Activated CD8-positive, alpha-beta memory T cell treated with anti-CD3 and anti-CD28 coated beads for 24 hours (primary cell): ENCODE data around the gene STAT3.
"Not testable (repeated sequence)": the region's sequence is repeated elsewhere in the genome, so short reads cannot be mapped to it uniquely, and the experiment has no call there.

Experiments used
- DNase-seq: peaks from one replicate; pipeline ENCODE4 v3.0.0-alpha.2; 2020

Gene STAT3

DNA sequence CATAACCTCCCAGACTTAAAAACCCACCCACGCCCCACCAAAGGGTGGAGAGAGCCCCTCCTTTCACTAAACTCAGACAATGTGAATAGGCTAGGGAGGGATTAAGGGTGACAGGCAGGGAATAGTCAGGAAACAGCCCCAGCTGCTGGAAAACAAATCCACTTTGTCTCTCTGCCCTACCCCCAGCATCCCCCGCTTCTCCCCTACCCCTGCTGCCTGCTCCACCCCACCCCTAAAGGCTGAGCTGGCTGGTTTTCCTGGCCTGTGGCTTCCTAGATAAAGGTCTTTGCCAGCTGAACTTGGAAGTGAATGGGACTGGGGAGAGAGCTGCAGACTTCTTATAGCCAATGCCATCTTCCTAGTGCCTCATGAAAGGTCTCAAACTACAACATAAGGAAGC lies 19.8 kb upstream of the STAT3 start:
- DNase-seq = no peak

DNA sequence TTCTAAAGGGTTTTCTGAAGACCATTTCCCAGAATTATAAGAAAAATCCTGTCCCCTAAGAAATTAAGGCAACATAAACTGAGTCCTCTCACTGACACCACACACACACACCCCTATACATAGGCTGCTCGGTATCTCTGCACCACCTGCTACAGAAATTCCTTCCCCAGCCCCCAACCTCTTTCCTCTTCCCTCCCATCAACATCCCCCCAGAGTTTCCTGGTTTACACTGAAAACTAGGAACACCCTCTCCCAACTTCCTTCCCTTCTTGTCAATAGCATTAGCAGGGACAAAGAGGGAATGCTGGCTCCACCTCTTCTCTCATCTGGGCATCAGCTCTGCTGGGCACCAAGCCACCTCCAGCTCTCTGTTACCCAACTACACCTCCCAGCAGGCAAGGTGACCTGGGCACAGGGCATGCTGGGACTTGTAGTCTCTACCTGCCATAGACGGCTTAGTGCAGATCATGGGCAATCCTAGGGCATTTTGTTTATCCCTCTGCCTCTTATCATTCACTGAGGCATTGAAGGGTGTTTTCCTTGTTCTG lies 19.1 kb upstream of the STAT3 start:
- DNase-seq = peak; percentile 73

DNA sequence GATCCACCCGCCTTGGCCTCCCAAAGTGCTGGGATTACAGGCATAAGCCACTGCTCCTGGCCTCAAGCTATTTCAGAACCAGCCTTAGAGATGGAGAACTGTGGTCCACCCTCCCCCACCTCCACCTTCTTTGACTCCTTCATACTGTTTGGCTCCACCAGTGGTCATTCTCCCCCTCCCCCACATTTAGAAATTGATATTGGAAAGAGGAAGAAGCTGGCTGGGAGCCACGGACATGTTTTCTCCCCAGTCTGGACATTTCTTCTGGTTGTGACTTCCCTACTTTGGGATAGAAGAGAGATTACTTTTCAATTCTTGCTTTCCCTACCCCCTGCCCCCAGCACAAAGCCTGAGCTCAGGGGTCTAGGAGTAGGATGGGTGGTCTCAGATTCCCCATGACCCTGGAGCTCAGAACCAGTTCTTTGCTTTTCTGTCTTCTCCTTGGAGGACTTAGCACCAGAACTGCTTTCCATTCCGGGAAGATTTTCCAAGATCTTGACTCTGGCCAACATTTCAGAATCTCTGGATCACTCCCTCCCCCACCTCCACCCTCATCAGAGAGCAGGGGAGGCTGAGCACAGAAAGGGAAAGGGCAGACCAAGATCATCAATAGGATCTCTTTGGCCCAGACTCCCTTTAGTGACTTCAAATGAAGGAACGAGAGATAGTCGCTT lies 18.5 kb upstream of the STAT3 start:
- no peak for DNase-seq

DNA sequence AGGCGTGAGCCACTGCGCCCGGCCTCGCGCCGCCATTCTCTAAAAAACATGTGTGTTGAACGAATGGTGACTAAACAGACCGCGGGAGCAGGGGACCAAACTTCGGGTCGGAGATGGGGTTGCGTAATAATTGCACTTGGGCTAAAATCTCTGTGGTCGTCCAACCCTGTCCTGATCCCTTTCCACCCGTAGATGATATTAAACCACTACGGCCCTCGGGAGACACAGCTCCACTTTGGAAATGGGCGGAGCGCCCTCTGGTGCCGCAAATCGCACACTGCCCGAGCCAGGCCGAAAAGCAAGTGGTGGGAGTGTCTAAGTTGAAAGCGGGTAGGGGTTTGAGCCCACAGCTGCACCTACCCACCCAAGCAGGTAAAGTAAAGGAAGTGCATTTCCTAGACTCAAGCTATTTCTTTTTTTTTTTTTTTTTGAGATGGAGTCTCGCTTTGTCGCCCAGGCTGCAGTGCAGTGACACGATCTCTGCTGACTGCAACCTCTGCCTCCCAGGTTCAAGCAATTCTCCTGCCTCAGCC lies 17.8 kb upstream of the STAT3 start:
- DNase-seq = peak; percentile 96

DNA sequence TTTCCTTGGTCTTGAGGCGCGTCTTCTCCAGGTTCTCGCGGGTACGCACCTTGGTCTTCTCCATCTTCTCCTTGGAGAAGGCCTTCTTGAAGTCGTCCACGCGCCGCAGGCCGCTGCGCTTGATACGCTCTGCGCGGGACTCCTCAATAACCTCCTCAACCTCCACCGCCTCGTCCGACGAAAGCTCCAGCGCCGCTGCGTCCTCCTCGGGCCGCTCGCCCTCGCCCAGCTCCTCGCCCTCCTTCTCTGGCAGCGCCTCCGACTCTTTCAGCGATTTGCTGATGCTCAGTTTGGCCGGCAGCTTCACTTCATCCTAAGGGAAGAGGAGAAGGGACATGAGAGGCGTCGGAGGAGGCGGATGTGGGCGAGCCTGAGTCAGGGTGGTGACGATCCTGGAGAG lies 16.8 kb upstream of the STAT3 start:
- no peak for DNase-seq

DNA sequence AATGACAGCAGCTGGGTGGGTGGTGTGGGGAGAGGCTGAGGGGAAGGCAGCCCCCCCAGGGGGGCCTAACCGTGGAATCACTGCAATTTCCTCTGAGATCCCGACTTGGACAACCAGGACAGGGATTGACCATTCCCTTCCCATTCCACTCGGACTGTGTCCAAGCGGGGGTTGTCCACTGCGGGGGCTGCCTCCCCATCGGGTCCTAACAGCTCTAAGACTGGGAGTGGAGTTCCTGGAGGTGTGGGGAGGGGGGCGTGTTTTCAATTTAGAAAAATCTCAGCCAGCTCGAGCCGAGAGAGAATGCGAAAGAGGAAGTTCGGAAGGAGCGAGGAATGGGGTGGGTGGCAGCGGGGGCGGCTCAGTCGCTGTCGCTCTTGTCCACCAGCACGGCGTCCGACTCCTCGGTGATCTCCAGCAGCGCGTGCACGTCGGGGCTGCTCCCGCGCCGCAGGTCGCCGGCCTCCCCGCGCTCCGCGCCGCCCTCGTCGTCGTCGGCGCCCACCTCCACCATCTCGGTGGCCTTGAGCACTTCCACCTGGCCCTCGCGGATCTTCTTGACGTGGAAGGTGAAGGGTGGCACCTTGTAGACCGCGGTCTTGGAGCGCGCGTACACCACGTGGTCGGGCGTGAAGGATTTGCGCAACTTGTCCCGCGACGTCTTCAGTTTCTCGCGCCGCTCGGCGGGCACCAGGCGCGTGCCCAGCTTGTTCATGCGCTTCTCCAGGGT lies 16.2 kb upstream of the STAT3 start:
- DNase-seq = no peak

GRCh38 chr17:42403150-42403549 lies 14.9 kb upstream of the STAT3 start:
- DNase-seq = peak; percentile 83

- DNase-seq = no peak
Measured at GRCh38 chr17:42402117-42402516, 13.9 kb upstream of the STAT3 start.

- not testable (repeated sequence) for DNase-seq
Measured at GRCh38 chr17:42400844-42401375, 12.7 kb upstream of the STAT3 start.

DNA sequence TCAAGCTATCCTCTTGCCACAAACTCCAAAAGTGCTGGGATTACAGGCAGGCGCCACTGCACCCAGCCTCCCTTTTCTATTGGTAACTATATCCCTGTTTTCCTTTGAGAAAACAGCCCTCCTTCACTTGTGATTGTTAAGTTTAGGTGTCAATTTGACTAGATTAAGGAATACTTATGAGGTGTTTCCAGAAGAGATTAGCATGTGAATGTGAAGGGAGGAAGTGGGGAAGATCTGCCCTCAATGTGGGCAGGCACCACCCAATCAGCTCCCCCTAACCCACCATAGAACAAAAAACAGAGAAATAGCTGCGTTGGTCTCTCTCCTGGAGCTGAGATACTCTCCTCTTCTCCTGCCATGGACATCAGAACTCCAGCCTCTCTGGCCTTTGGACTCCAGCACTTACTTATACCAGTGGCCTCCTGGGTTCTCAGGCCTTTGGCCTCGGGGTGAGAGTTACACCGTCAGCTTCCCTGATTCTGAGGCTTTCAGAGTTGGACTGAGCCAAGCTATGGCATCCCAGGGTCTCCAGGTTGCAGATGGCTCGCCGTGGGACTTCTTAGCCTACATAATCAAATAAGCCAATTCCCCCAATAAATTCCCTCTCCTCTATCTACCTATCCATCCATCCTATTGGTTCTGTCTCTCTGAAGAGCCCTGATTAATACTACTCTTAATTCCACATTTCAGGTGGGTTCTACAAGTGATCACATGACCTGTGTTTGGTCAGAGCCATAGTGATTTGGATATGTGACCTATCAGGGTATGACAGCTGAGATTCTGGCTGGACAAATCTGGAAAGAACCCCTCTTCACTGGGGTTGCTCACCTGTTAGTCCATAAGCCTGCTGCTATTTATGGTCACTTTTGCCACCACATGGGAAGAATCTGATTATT lies 12.0 kb upstream of the STAT3 start:
- no peak for DNase-seq

- DNase-seq = no peak
Measured at GRCh38 chr17:42399121-42399520, 10.9 kb upstream of the STAT3 start.

DNA sequence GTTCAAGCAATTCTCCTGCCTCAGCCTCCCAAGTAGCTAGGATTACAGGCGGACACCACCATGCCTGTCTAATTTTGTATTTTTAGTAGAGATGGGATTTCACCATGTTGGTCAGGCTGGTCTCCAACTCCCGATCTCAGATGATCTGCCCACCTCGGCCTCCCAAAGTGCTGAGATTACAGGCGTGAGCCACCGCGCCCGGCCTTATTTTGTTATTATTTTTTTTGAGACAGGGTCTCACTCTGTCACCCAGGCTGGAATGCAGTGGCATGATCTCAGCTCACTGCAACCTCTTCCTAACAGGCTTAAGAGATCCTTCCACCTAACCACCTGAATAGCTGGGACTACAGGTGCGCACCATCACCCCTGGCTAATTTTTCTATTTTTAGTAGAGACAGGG lies 7.4 kb upstream of the STAT3 start:
- DNase-seq = not testable (repeated sequence)

DNA sequence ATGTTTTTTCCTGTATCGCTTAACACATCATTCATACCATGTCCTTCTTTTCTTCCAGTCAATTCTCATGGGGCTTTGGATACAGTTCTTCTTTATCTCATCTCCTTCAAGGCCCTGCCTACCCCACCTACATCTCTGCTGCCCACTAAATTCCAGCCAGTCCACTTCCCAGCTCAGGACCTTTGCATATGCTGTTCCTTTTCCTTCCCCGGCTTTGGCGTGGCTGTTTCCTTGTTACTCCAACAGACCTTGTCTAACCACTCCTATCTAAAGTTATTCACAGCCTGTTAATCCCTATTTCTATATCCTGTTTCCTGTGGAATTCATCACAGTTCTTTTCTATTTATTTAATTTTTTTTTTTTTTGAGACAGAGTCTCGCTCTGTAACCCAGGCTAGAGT lies 6.6 kb upstream of the STAT3 start:
- no peak for DNase-seq

DNA sequence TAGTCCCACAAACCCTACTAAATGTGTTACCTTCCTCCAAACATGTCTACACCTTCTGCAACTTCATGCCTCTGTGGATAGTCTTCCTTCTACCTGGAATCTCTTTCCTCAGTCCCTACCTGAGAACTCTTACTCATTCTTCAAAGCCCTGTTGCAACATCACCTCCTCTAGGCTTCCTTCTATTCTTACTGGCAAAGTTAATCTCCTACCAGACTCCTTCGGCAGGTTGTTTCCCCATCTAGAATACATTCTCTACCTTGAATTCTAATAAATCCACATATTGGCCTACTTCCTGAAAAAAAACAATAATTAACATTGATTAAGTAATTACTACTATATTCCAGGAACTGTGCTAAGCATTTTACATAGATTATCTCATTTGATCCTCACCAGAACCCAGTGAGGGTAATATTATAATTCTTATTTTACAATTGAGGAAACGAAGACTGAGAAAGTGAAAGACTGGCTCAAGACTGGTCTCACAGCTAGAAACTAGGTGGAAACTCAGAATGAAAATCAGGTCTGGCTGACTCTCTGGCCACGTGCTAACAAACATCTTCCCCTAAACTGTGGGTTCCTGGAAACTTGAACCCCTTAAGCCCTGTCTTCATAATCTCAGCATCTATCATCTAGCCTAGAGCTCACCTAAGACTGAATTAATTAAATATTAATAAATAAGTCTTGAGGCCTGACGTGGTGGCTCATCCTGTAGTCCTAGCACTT lies 4.6 kb upstream of the STAT3 start:
- DNase-seq = no peak

GRCh38 chr17:42391439-42391838 lies 3.2 kb upstream of the STAT3 start:
- not testable (repeated sequence) for DNase-seq

GRCh38 chr17:42389899-42390298 lies 1.7 kb upstream of the STAT3 start:
- no peak for DNase-seq

DNA sequence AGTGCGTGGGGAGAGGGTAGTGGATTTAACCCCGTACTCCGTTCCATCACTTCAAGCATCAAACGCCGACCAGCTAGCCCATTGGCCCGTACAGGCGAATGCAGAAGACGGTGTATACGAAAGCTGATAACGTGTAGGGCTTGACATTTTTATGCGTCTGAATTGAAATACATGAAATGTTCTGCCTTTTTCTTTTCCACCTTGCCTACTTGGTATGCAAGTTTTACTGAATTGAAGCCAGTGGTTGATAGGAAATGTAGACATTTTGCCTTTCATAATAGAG lies 834 bp upstream of the STAT3 start:
- no peak for DNase-seq

GRCh38 chr17:42387661-42388380 lies 421 bp downstream of the STAT3 start:
- peak; percentile 75 for DNase-seq

- DNase-seq = no peak
Measured at GRCh38 chr17:42386777-42387657, 1.2 kb downstream of the STAT3 start.

GRCh38 chr17:42381898-42382297 lies 6.3 kb downstream of the STAT3 start:
- no peak for DNase-seq

- DNase-seq = no peak
Measured at GRCh38 chr17:42380935-42381334, 7.3 kb downstream of the STAT3 start.
